DMS79 treated with DMSO at 0.1 percent for 48 hours (cell line): ENCODE results near the gene CMTR2.
"Not testable (repeated sequence)": the region's sequence is repeated elsewhere in the genome, so short reads cannot be mapped to it uniquely, and the experiment has no call there.

Experiments used
- DNase-seq: peaks from one replicate; lab custom pipeline; 2025; lab: John Stamatoyannopoulos, UW

CMTR2 gene, protein sequence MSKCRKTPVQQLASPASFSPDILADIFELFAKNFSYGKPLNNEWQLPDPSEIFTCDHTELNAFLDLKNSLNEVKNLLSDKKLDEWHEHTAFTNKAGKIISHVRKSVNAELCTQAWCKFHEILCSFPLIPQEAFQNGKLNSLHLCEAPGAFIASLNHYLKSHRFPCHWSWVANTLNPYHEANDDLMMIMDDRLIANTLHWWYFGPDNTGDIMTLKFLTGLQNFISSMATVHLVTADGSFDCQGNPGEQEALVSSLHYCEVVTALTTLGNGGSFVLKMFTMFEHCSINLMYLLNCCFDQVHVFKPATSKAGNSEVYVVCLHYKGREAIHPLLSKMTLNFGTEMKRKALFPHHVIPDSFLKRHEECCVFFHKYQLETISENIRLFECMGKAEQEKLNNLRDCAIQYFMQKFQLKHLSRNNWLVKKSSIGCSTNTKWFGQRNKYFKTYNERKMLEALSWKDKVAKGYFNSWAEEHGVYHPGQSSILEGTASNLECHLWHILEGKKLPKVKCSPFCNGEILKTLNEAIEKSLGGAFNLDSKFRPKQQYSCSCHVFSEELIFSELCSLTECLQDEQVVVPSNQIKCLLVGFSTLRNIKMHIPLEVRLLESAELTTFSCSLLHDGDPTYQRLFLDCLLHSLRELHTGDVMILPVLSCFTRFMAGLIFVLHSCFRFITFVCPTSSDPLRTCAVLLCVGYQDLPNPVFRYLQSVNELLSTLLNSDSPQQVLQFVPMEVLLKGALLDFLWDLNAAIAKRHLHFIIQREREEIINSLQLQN

DNA sequence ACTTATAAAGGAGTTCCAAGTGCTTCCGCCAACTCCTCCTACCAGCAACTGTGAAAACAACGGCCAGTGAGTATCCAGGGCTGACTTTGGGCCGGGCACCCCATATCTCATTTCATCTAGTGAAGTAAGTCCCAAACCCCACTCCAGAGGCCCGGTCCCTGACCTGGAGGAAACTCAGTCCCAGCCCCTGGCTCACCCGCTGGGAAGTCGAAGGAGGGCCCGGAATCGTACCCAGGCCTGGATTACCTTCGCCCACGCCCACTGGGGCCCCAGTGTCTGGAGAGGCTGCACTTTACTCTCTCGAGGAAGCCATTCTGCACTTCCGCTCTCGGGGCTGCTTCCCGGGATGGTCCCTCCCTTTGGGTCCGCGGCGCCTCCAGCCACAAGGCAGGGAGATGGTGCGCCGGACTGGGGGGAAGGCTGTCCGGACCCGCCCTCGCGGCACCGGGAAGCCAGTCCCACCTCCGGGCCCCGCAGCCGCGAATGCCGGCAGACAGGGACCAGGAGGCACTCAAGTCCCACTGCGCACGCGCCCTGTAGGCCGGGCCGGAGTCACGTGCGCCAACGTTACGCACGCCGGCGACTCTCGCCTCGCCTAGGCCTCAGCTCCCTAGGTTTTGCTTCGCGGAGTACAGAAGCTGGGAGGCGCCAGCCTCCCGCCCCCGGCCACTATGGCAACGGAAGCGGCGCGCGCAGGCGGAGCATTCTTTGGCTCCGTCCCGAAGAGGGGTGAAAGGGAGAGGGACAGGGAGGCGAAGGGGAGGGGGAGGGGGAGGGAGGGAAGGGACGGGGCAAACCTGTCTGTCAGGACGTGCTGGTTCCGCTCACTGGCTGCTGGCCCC, at the start of gene CMTR2:
Gene CMTR2 (minus strand): TSS at position 513 of the 842 bp plus-strand sequence. CDS start 3,482 bp downstream, outside the sequence.
- DNase-seq = peak; percentile 82

DNA sequence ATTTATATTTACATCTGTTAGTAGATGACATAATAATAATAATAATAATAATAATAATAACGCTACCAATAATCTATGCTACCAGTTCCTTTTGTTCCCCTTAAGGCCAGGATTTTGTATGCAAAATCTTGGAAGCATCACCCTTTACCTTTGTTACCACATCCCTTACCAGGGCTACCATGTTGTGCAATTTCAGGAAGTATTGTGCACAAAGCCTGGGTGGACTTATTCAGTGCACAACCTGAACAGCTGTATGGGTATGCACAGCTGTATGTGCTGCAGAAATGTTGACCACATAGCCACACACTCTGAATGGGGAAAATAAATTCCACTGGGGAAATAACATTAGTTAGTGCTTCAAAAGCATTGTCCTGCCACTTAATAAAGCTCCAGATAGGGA, 49.4 kb upstream of the CMTR2 start:
- no peak for DNase-seq

DNA sequence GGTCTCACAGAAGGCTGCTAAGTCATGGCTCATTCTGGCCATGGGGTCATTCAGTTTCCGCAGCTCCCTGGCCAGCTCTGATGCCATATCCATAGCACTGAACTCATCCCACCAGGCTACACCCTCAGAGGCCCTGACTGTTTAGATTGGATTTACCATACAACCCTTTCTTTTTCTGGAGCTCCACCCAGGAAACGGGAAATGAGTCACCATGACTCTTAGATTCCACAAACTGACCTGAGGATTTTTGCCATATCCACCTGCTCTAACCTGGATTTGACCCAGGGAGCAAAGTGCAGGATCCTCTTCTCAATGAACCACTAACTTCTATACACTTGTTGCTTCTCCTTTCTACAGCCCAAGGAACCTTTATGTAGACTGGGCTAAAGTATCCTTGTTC, 49.0 kb upstream of the CMTR2 start:
- no peak for DNase-seq

DNA sequence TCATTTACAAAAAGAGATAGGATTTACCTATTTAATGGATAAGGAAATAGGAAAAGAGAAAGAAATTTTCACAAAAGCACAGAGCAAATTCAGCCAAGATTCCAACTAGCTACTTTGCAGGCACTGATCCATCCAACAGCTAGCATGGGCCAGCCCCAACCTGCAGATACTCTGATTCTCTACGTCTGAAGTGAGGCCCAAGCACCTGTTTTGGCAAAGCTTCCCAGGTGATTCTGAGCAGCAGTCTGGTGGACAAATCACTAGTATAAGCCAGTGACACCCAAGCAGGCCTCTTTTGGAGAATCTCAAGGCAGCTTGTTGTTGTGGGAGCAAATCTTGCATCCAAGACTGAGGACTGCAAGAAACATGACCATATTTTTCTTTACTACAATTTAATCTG, 48.4 kb upstream of the CMTR2 start:
- peak; percentile 53 for DNase-seq

DNA sequence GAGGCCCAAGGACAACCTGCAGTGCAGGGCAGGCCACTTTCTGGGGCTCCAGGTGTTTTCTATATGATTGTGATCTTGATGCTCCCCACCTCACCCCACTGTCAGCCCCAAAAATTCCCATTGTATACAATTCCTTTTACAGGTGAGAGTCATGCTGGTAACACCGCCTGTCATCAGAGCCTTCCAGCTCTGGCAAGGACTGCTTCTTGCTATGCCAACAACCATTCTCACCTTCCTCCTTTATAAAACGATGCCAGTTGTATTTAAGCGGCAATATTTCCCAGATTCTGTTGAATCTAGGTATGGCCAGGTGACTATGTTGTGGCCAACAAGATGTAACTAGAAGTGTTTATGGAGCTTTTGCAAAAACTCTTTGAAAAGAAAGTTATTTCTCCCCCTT, 38.9 kb upstream of the CMTR2 start:
- DNase-seq = no peak

DNA sequence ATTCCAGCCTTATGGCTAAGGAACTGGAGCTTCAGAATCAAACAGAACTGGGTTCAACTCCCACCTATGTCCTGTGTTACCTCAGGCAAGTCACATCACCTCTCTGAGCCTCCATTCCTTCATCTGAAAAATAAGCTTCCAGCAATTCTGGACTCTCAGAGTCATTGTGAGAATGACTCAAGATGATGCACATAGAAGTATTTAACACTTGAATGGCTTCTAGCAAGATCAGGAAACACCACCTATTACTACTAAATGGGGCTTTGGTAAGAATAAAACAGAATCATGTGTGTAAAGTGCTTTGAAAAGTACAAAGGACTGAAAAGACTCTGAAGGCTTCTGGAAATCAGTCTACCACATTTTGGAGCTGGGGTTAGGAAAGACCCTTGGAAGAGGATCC, 38.5 kb upstream of the CMTR2 start:
- DNase-seq = no peak

DNA sequence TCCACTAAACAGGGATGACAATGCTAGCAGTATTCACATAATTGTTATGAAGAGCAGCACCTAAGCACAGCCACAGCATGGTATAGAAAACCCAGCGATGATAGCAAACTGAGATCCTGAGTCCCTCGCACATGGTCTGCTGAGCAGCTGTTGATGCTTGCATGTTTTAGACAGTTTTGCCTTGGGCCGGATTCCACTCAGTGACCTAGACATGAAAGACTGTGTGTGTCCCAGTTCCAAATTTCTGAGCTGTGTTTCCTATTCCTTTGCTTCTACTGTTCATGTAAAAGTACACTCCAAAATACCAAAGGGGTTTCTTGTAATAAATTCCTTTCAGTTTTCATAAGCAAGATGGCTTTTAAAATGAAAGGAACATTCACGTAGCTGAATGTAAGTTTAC, 30.8 kb upstream of the CMTR2 start:
- DNase-seq = no peak

DNA sequence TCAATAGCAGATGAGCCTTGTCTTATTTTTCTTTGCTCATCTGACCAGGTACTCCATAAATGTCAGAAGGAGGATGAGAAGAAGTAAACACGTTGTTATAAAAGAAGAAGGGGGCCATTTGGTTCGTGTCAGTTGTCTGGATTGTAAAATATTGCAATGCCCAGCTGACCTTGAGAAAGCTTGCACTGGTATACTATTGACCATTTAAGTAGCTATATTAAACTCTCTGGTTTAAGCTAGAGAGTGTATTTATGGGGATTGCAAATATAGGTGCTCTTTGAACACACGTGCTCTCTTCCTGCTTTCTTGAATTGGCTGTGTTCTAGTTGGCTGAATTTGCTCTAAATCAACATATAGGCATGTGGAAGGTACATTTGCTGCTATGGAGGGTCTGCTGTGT, 26.1 kb upstream of the CMTR2 start:
- no peak for DNase-seq

DNA sequence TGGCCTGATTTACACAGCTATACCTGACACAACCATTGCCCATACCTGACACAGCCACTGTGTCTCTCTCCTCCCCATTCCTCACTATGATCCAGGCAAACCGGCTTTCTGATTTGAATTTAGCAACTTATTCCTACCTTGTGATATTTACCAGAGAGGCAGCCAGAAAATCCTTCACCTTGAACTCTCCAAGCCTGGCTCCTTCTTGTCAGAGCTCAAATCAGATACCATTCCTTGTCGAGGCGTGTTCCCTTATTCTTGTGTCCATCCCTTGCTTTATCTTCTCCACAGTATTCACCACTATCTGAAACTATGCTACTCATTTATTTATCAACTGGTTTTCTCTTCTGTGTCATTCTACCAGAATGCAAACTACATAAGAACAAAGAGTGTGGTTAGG, 24.4 kb upstream of the CMTR2 start:
- DNase-seq = not testable (repeated sequence)

DNA sequence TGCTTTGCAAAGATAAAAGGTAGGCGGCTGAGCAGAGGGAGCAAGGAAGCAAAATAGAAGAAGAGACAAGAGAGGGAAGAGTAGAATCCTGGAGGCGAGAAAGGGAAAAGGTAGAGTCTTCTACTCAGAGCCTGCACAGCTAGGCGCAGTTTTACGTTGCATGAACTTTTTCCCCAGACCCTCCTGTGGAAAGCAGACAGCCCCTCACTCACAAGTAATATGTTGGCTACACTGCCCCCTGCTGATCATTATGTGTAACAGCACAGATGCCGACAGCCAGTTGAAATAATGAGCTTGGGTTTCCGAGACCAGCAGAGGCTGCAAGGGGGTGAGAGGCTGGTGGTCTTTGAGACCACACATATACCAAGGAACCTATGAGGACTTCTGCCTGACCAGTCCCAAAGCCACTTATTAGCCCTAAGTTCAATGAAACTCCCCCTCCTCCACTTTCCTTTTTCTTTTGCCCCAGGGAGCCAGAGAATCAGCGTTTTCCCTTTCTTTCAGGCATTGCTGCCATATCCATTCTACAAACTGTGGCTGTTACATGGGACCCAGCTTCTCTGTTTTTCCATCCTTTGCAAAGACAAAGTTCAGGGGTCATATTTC, 22.5 kb upstream of the CMTR2 start:
- DNase-seq = no peak

DNA sequence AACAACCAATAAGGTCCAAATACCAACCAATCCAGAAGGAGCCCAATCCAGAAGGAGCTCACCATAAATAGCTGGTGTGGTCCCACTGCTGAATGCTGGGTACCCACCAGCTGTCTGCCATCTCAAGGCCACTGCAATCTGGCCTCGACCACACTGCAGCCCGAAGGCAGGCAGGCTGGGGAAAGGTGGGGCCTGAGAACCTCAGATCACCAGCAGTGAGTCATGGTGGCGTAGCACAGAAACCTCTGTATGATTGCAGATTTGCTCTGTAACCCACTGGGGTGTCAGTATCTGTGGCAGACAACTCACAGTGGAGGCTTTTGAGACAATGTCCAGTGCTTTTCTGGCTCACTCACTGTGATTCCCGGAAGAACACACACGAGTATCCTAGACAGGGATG, 14.7 kb upstream of the CMTR2 start:
- no peak for DNase-seq

DNA sequence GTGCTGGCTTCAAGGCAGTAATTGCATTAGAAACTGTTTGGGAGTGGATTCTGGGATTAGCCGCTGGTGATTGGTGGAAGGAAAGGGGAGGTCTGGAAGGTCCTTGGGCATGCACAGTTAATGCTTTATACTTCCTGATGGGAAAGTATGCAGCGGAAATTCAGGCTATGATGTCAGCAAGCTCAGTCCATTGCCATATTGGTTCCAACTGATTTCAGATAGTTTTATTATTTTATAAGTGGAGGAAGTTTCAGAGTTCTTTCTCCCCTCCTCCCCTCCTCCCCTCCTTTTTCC, 8.1 kb upstream of the CMTR2 start:
- DNase-seq = no peak

DNA sequence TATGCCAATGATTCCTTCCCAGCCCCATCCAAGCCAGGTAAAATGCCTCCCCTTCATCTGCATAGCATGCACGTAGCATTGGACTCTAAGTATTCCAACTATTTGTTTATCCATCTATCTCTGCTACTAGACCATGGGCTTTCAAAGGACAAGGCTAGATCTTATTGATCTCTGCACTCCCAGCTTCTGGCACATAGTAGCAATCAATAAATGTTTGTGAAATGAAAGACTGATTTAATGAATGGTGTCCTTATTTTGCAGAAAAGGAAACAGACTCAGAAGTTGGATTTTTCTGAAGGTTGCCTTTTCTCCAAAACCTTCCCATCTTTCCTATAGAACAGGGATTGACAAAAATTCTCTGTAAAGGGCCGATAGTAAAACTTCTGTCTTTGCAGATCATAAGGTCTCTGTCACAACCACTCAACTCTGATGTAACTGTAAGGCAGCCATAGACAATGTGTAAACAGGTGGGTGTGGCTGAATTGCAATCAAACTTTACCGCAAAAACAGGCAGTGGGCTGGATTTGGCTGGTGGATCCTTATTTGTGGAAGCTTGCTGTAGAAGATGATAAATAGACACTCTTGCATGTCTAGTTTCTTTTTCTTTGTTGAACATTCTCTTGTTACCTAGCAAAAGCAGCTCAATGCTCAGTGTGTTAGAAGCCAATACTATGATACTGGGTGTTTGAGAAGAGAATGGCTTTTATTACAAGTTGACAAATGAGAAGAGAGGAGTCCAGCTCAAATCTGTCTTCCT, 7.6 kb upstream of the CMTR2 start:
- no peak for DNase-seq

DNA sequence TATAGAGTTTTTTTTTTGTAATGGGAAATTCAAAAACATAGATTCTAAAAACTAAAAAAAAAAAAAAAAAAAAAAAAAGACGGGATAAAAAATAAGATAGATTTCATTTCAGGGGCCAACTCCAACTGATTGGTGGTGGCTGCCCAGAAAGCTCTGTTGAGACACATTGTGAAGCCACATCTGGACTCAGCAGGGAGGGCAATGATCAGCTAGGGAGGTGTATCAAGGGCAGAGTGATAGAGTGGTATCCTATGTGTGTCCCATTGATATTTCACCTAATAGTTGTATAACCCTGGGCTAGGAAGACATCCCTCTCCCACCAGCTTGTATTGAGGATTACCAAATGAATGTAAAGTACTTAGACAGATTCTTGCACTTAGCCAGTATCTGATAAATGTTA, 6.7 kb upstream of the CMTR2 start:
- DNase-seq = no peak

DNA sequence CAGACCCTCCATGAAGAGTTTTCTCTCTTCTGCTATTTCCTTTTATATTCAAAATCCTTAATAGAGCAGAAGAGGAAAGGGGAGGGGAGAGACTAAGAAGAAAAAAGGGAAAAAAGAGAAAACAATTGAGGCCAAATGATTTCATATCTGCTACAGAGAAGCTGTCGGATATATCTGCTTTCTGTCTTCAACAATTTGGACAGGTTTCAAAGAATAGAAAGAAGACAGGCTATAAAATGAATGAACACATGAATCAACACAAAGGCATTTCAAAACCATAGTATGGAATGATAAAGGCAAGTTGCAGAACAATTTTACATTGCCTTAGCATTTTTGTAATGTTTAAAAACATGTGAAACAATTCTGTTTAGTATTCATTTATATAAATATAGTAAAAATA, 4.7 kb upstream of the CMTR2 start:
- no peak for DNase-seq

DNA sequence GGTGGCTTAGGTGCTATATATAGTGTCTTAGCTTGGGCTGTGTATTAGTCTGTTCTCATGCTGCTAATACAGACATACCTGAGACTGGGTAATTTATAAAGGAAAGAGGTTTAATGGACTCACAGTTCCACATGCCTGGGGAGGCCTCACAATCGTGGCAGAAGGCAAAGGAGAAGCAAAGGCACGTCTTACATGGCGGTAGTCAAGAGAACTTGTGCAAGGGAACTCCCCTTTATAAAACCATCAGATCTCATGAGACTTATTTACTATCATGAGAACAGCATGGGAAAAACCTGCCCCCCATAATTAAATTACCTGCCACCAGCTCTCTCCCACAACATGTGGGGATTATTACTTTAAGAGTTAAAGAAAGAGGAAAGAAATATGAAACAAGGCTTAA, 2.9 kb upstream of the CMTR2 start:
- not testable (repeated sequence) for DNase-seq

DNA sequence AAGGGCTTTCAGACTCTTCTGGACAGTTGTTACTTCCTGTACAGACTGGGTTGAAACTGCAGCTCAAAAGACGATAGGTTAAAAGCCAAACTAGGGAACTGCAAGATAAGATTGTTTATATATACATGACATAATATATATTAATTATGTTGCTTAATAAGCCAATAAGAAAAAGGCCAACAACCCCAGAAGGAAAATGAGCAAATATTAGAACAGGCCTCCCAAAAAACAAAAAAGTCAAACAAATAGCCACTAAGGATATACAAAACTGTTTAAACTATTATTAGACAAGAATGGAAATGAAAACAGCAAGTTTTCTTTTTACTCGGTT, 495 bp upstream of the CMTR2 start:
- DNase-seq = no peak

DNA sequence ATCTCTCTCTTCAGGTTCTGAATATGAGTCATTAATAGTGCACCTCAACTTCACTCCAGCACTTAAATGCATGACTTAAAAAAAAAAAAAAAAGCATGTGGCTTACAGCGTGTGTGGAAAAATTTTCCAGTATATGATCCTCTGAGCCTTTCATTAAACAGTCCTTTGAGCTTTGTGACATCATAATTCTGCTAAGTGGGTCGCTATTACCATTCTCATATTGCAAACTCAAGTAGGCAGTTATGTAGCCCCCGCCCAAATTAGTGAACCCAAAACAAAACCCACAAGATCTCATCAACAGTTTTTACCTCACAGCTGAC, 672 bp downstream of the CMTR2 start:
- DNase-seq = no peak

DNA sequence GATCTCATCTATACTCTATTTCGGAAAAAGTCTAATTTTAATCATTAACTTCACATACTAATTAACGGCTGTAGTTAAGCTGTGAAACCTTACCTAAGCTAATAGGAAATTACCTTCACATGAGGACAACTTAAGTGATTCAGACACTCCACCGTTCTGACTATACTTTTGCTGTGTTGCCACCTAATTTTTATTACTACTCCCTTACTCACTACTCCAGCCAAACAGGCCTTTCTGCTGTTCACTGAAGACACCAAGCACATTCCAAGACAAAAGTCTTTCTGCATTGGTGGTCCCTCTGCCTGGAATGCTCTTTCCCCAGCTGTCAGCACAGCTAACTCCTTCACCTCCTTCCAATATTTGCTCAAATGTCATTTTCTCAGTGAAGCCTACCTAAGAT, 1.3 kb downstream of the CMTR2 start:
- no peak for DNase-seq

DNA sequence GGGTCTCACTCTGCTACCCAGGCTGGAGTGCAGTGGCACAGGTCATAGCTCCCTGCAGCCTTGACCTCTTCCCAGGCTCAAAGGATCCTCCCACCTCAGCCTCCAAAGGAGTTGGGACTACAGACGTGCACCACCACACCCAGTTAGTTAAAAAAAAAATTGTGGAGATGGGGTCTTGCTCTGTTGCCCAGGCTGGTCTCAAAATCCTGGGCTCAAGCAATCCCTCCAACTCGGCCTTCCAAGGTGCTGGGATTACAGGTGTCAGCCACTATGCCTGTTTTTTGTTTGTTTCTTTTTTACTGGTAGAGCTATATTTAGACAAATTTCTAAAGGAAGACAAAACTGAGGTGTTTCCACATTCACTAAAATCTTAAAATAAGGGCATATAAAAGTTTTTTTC, 1.7 kb downstream of the CMTR2 start:
- DNase-seq = no peak

DNA sequence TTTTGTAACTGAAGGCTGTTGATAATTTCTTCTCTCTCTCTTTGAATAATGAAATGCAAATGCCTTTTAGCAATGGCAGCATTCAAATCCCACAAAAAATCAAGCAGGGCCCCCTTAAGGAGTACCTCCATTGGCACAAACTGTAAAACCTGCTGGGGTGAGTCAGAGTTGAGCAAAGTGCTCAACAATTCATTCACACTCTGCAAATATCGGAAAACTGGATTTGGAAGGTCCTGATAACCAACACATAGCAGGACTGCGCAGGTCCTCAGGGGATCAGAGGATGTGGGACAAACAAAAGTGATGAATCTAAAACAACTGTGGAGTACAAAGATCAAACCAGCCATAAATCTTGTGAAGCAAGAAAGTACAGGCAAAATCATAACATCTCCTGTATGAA, 5.6 kb downstream of the CMTR2 start:
- no peak for DNase-seq

DNA sequence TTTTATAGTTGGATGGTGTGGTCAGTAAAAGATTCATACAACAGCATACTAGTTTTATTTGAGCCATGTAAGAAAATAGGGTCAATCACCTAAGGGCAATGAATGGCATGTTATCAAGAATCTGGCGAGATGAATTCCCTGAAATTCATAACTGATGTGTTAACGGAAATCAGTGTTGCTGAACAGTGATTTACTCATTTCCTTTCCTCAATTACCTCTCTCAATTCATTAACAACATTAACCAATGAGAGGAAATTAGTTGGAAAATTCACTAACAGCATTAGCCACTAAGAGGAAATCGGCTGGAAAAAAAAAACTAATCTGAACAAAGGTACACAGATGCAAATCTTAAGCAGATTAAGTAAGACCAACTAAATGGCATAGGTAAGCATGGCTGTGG, 6.3 kb downstream of the CMTR2 start:
- DNase-seq = no peak
